H9 (cell line): ENCODE data around the gene TMEM184B. TPM values are rescaled to one million over a fixed set of nuclear protein-coding genes. Genes with fewer than 3 reads are reported as not detected.

Experiments used
- DNase-seq: peaks from one replicate; pipeline ENCODE4 v3.0.0-alpha.2; 2017
- H2AFZ ChIP-seq: one replicate; pipeline ENCODE4 v1.6.1; 2013; ENCODE audit warnings: mild to moderate bottlenecking, low read length, control low read depth, moderate library complexity
- H2AK5ac ChIP-seq: 2 replicates; pipeline ENCODE4 v1.6.1; 2013; ENCODE audit warnings: low read length, control low read depth, mixed read lengths; ENCODE audit not compliant: insufficient read length
- H2BK120ac ChIP-seq: one replicate; pipeline ENCODE4 v1.6.1; 2013; ENCODE audit warnings: low read depth, mild to moderate bottlenecking, low read length, control low read depth, inconsistent platforms; ENCODE audit not compliant: poor library complexity, severe bottlenecking
- H2BK12ac ChIP-seq: 2 replicates; pipeline ENCODE4 v1.6.1; 2013; ENCODE audit warnings: low read length, control low read depth, mixed read lengths, low read depth; ENCODE audit not compliant: insufficient read length
- H2BK15ac ChIP-seq: 2 replicates; pipeline ENCODE4 v1.6.1; 2013; ENCODE audit warnings: low read depth, low read length, control low read depth
- H2BK20ac ChIP-seq: one replicate; pipeline ENCODE4 v1.6.1; 2013; ENCODE audit warnings: low read depth, mild to moderate bottlenecking, low read length, control low read depth, inconsistent platforms; ENCODE audit not compliant: poor library complexity, severe bottlenecking
- H2BK5ac ChIP-seq: 2 replicates; pipeline ENCODE4 v1.6.1; 2013; ENCODE audit warnings: low read length, control low read depth, mixed read lengths; ENCODE audit not compliant: insufficient read length
- H3K14ac ChIP-seq: 2 replicates; pipeline ENCODE4 v1.6.1; 2013; ENCODE audit warnings: low read length, control low read depth; ENCODE audit not compliant: insufficient read depth
- H3K18ac ChIP-seq: 2 replicates; pipeline ENCODE4 v1.6.1; 2013; ENCODE audit warnings: low read depth, mild to moderate bottlenecking, mixed read lengths, low read length, control low read depth; ENCODE audit not compliant: insufficient read length
- H3K23ac ChIP-seq: 2 replicates; pipeline ENCODE4 v1.6.1; 2013; ENCODE audit warnings: low read length, control low read depth, mixed read lengths, low read depth; ENCODE audit not compliant: insufficient read length
- H3K23me2 ChIP-seq: 2 replicates; pipeline ENCODE4 v1.6.1; 2013; ENCODE audit warnings: low read depth, mild to moderate bottlenecking, mixed read lengths, low read length, control low read depth; ENCODE audit not compliant: insufficient read length, poor library complexity, severe bottlenecking
- H3K27ac ChIP-seq: 2 replicates; pipeline ENCODE4 v1.5.1; 2013; ENCODE audit warnings: low read length, control low read depth, mixed read lengths, low read depth; ENCODE audit not compliant: insufficient read length
- H3K27me3 ChIP-seq: 2 replicates; pipeline ENCODE4 v1.6.1; 2013; ENCODE audit warnings: low read length, control low read depth, inconsistent platforms; ENCODE audit not compliant: insufficient read depth
- H3K4ac ChIP-seq: 2 replicates; pipeline ENCODE4 v1.6.1; 2013; ENCODE audit warnings: low read depth, mild to moderate bottlenecking, control low read depth, inconsistent platforms, low read length, moderate library complexity
- H3K4me1 ChIP-seq: 2 replicates; pipeline ENCODE4 v1.6.1; 2013; ENCODE audit warnings: low read length, control low read depth, inconsistent platforms; ENCODE audit not compliant: insufficient read depth
- H3K4me2 ChIP-seq: 2 replicates; pipeline ENCODE4 v1.6.1; 2013; ENCODE audit warnings: low read length, control low read depth, mixed read lengths; ENCODE audit not compliant: insufficient read length, insufficient read depth
- H3K56ac ChIP-seq: 2 replicates; pipeline ENCODE4 v1.6.1; 2013; ENCODE audit warnings: low read depth, mild to moderate bottlenecking, mixed read lengths, low read length, control low read depth; ENCODE audit not compliant: insufficient read length
- H3K79me1 ChIP-seq: 2 replicates; pipeline ENCODE4 v1.6.1; 2013; ENCODE audit warnings: low read depth, mild to moderate bottlenecking, moderate library complexity, low read length, control low read depth, inconsistent platforms; ENCODE audit not compliant: insufficient read depth, poor library complexity, severe bottlenecking
- H3K79me2 ChIP-seq: 2 replicates; pipeline ENCODE4 v1.6.1; 2013; ENCODE audit warnings: low read length, control low read depth, inconsistent platforms; ENCODE audit not compliant: insufficient read depth
- H3K9ac ChIP-seq: 2 replicates; pipeline ENCODE4 v1.6.1; 2013; ENCODE audit warnings: low read length, control low read depth, mixed read lengths; ENCODE audit not compliant: insufficient read length; ENCODE audit errors: extremely low read depth
- H3K9me3 ChIP-seq: one replicate; pipeline ENCODE4 v1.6.1; 2013; ENCODE audit warnings: low read depth, low read length, inconsistent platforms; ENCODE audit not compliant: control insufficient read depth
- H3T11ph ChIP-seq: one replicate; pipeline ENCODE4 v1.6.1; 2013; ENCODE audit warnings: mild to moderate bottlenecking, low read length, control low read depth, inconsistent platforms
- H4K20me1 ChIP-seq: one replicate; pipeline ENCODE4 v1.6.1; 2013; ENCODE audit not compliant: control insufficient read depth, insufficient read length, insufficient read depth
- H4K5ac ChIP-seq: 2 replicates; pipeline ENCODE4 v1.6.1; 2013; ENCODE audit warnings: low read depth, mild to moderate bottlenecking, mixed read lengths, low read length, control low read depth; ENCODE audit not compliant: insufficient read length
- H4K8ac ChIP-seq: replicated peaks from 2 replicates; pipeline ENCODE4 v1.6.1; 2013; ENCODE audit warnings: low read length, control low read depth, mixed read lengths, low read depth; ENCODE audit not compliant: insufficient read length
- H4K91ac ChIP-seq: 2 replicates; pipeline ENCODE4 v1.6.1; 2013; ENCODE audit warnings: low read depth, mild to moderate bottlenecking, moderate library complexity, mixed read lengths, low read length, control low read depth; ENCODE audit not compliant: insufficient read length
- H3K27ac Mint-ChIP-seq, 3 experiments: 2 replicates in 2 of 3; 3 replicates in 1 of 3; pipeline ENCODE4 v1.8.0; 2020 to 2021; ENCODE audit warnings: mixed read lengths in 3 of 3, mild to moderate bottlenecking in 1 of 3, moderate library complexity in 1 of 3
- H3K27me3 Mint-ChIP-seq: 2 replicates; pipeline ENCODE4 v1.8.0; 2021; ENCODE audit warnings: low read depth, mild to moderate bottlenecking, moderate library complexity, mixed read lengths
- H3K36me3 Mint-ChIP-seq, 3 experiments: 2 replicates in 2 of 3; 3 replicates in 1 of 3; pipeline ENCODE4 v1.8.0; 2020 to 2021; ENCODE audit warnings: low read depth in 3 of 3, mixed read lengths in 3 of 3; ENCODE audit not compliant: insufficient read depth in 1 of 3
- H3K4me1 Mint-ChIP-seq, 2 experiments: 2 replicates each; pipeline ENCODE4 v1.8.0; 2020; ENCODE audit warnings: mixed read lengths in 2 of 2
- H3K4me3 Mint-ChIP-seq, 2 experiments: 2 replicates in 1 of 2; 3 replicates in 1 of 2; pipeline ENCODE4 v1.8.0; 2020 to 2021; ENCODE audit warnings: mild to moderate bottlenecking in 2 of 2, mixed read lengths in 2 of 2, moderate library complexity in 1 of 2
- H3K9me3 Mint-ChIP-seq, 2 experiments: 2 replicates in 1 of 2; 3 replicates in 1 of 2; pipeline ENCODE4 v1.8.0; 2020; ENCODE audit warnings: mild to moderate bottlenecking in 2 of 2, mixed read lengths in 2 of 2, moderate library complexity in 1 of 2
- CTCF ChIP-seq: fragments of 200-600 bp; sonication (generic); conservative IDR thresholded peaks from 3 replicates; pipeline ENCODE4 v1.8.0; 2021; ENCODE audit warnings: antibody characterized with exemption, mild to moderate bottlenecking
- WGBS: extraction: QIAGEN DNeasy Blood & Tissue Kit; methylation state at CpG from one replicate; pipeline ENCODE4 v1.1.7; 2013; ENCODE audit warnings: missing lambda C conversion rate, low lambda C conversion rate, mixed read lengths; ENCODE audit not compliant: insufficient read length; ENCODE audit errors: extremely low coverage; 5-methylcytosine and 5-hydroxymethylcytosine counted together
- total RNA-seq: library from RNA; stranded (reverse); gene quantifications from 2 replicates; pipeline ENCODE4 v1.2.1, GENCODE V29; 2021

TMEM184B gene
- total RNA-seq, 1 experiment from 2014 or later: 58.5 TPM

DNA sequence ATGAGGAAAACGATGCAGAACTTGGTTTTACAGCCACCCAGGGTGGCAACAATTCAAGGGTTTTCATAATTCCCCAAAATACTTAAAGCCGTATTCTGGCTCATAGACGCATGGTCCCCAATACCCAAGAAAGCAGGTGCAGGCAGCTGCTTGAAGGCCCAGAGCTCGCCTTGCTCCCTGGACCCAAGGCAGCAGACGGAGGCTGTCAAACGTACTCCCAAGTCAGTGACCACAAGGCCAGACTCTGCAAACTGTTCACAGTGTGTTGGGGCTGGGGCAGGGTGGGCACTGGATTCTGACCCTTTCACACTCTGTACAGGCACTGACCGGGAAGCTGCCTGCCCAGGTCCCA is 21.5 kb downstream of the TMEM184B start:
- DNase-seq: no peak
- no peak overlapping the region for H3K27ac Mint-ChIP-seq
- no CpG with 5 or more reads among the region's 7 CpGs for WGBS

More for the DNA sequence above, 21.5 kb downstream of the TMEM184B start:
- Histone ChIP-seq H3K14ac (no peak overlapping the region), H2BK20ac (no peak overlapping the region), H2BK15ac (no peak overlapping the region), H3K23ac (no peak overlapping the region), H3K23me2 (no peaks in the 10 kb centered on the region), H3K4me2 (no peak overlapping the region), H3K27ac (no peak overlapping the region), H2BK12ac (no peak overlapping the region), H3K4ac (no peak overlapping the region), H3K27me3 (no peaks in the 10 kb centered on the region), H4K5ac (no peak overlapping the region), H2AFZ (no peak overlapping the region), H3K9me3 (no peaks in the 10 kb centered on the region), H4K20me1 (no peaks in the 10 kb centered on the region), H3K18ac (no peak overlapping the region), H3T11ph (no peak overlapping the region), H3K56ac (no peak overlapping the region), H3K79me2 (peaks cover 3% of the 10 kb centered on the region; the same call in 1 of the 2 replicates), H4K8ac (no peak overlapping the region), H2BK120ac (no peak overlapping the region), H4K91ac (no peak overlapping the region), H3K79me1 (no peaks in the 10 kb centered on the region), H3K4me1 (no peaks in the 10 kb centered on the region), H3K9ac (no peak overlapping the region), H2BK5ac (no peak overlapping the region), H2AK5ac (no peak overlapping the region)
- Mint-ChIP-seq H3K36me3 (peaks cover 14 to 39% (median 20%) of the 10 kb centered on the region in 3 experiments), H3K4me1 (peaks cover 0 to 4% of the 10 kb centered on the region in 2 experiments; a peak in 1 of 4 replicates), H3K9me3 (0 out of 5 replicates have a peak, but pooled peaks cover 0 to 2% of the 10 kb centered on the region in 2 experiments), H3K4me3 (no peak overlapping the region), H3K27me3 (no peaks in the 10 kb centered on the region)
- no peak for TF ChIP-seq CTCF
